Amniotic stem cell (primary cell): ENCODE measurements around the gene LRWD1.
"Not testable (repeated sequence)": the region's sequence is repeated elsewhere in the genome, so short reads cannot be mapped to it uniquely, and the experiment has no call there.

ENCODE experiments used
- DNase-seq: peaks from one replicate; lab custom pipeline; 2025; lab: John Stamatoyannopoulos, UW

Gene LRWD1

GRCh38 chr7:102468478-102469350 is 3.9 kb downstream of the LRWD1 start:
- no peak for DNase-seq

- DNase-seq: no peak
Observed at GRCh38 chr7:102469351-102469971, 4.7 kb downstream of the LRWD1 start.

GRCh38 chr7:102469972-102470825 is 5.4 kb downstream of the LRWD1 start:
- no peak for DNase-seq

GRCh38 chr7:102471791-102472125 is 7.0 kb downstream of the LRWD1 start:
- DNase-seq: no peak

GRCh38 chr7:102472126-102473041 is 7.6 kb downstream of the LRWD1 start:
- DNase-seq: no peak

- no peak for DNase-seq
Observed at GRCh38 chr7:102473271-102473991, 8.6 kb downstream of the LRWD1 start.

GRCh38 chr7:102474116-102474515 is 9.3 kb downstream of the LRWD1 start:
- DNase-seq: not testable (repeated sequence)

GRCh38 chr7:102474736-102475435 is 10.1 kb downstream of the LRWD1 start:
- not testable (repeated sequence) for DNase-seq

GRCh38 chr7:102478314-102479208 is 13.8 kb downstream of the LRWD1 start, which contains the start of gene POLR2J:
Gene POLR2J (minus strand): TSS chr7:102478922. CDS start chr7:102478860, 62 bp downstream.
- DNase-seq: not testable (repeated sequence)

GRCh38 chr7:102479209-102479584 is 14.4 kb downstream of the LRWD1 start:
- DNase-seq: not testable (repeated sequence)

- DNase-seq: not testable (repeated sequence)
Observed at GRCh38 chr7:102479982-102480637, 15.3 kb downstream of the LRWD1 start.

GRCh38 chr7:102481962-102482361 is 17.2 kb downstream of the LRWD1 start:
- not testable (repeated sequence) for DNase-seq

- not testable (repeated sequence) for DNase-seq
Observed at GRCh38 chr7:102484317-102484716, 19.5 kb downstream of the LRWD1 start.

GRCh38 chr7:102490529-102491075 is 25.8 kb downstream of the LRWD1 start:
- DNase-seq: not testable (repeated sequence)

GRCh38 chr7:102493220-102493935 is 28.6 kb downstream of the LRWD1 start:
- not testable (repeated sequence) for DNase-seq

- not testable (repeated sequence) for DNase-seq
Observed at GRCh38 chr7:102494026-102494425, 29.2 kb downstream of the LRWD1 start.

- not testable (repeated sequence) for DNase-seq
Observed at GRCh38 chr7:102494473-102495149, 29.8 kb downstream of the LRWD1 start.
